SIG-M5 treated with dmso at 0.1 percent for 504 hours (cell line): Measurements from ENCODE around the gene MACROD1.

ENCODE experiments used
- DNase-seq: peaks from one replicate; lab custom pipeline; 2025; ENCODE audit not compliant: unreplicated experiment; lab: John Stamatoyannopoulos, UW

The MACROD1 gene

GRCh38 chr11:64152841-64153691 is 12.8 kb downstream of the MACROD1 start:
- DNase-seq: peak; percentile 45

- no peak for DNase-seq
Observed at GRCh38 chr11:64151337-64151736, 14.6 kb downstream of the MACROD1 start.

GRCh38 chr11:64150481-64151239 is 15.3 kb downstream of the MACROD1 start:
- no peak for DNase-seq

- no peak for DNase-seq
Observed at GRCh38 chr11:64150051-64150450, 15.9 kb downstream of the MACROD1 start.

- no peak for DNase-seq
Observed at GRCh38 chr11:64148917-64149617, 16.8 kb downstream of the MACROD1 start.

- DNase-seq: peak; percentile 38
Observed at GRCh38 chr11:64148226-64148916, 17.5 kb downstream of the MACROD1 start.

GRCh38 chr11:64146036-64146955 is 19.6 kb downstream of the MACROD1 start:
- DNase-seq: peak; percentile 65

- DNase-seq: no peak
Observed at GRCh38 chr11:64144587-64145472, 21.1 kb downstream of the MACROD1 start.

- DNase-seq: no peak
Observed at GRCh38 chr11:64141081-64141783, 24.7 kb downstream of the MACROD1 start.

- DNase-seq: no peak
Observed at GRCh38 chr11:64140082-64140481, 25.8 kb downstream of the MACROD1 start.

- DNase-seq: no peak
Observed at GRCh38 chr11:64139049-64139448, 26.9 kb downstream of the MACROD1 start.

GRCh38 chr11:64138398-64138797 is 27.5 kb downstream of the MACROD1 start:
- DNase-seq: no peak

- no peak for DNase-seq
Observed at GRCh38 chr11:64136765-64137441, 29.0 kb downstream of the MACROD1 start.

GRCh38 chr11:64135711-64136110 is 30.2 kb downstream of the MACROD1 start:
- no peak for DNase-seq

- no peak for DNase-seq
Observed at GRCh38 chr11:64134963-64135362, 30.9 kb downstream of the MACROD1 start.

- no peak for DNase-seq
Observed at GRCh38 chr11:64132982-64133705, 32.8 kb downstream of the MACROD1 start.

GRCh38 chr11:64132191-64132771 is 33.6 kb downstream of the MACROD1 start:
- no peak for DNase-seq
